IPS-18a (cell line): ENCODE results near the gene ARTN.

ENCODE experiments used
- H3K27ac ChIP-seq: one replicate; pipeline ENCODE4 v1.5.1; 2013; ENCODE audit warnings: low read length
- H3K27me3 ChIP-seq: one replicate; pipeline ENCODE4 v1.6.1; 2013; ENCODE audit warnings: mild to moderate bottlenecking, low read length; ENCODE audit not compliant: control insufficient read depth, insufficient read depth
- H3K36me3 ChIP-seq: one replicate; pipeline ENCODE4 v1.6.1; 2013; ENCODE audit warnings: low read depth, low read length; ENCODE audit not compliant: control insufficient read depth
- H3K4me1 ChIP-seq: one replicate; pipeline ENCODE4 v1.6.1; 2013; ENCODE audit warnings: low read depth, low read length; ENCODE audit not compliant: control insufficient read depth
- H3K4me3 ChIP-seq: one replicate; pipeline ENCODE4 v1.5.1; 2013; ENCODE audit warnings: low read length
- H3K9ac ChIP-seq: one replicate; pipeline ENCODE4 v1.6.1; 2013; ENCODE audit warnings: mild to moderate bottlenecking, low read length, moderate library complexity
- H3K9me3 ChIP-seq: one replicate; pipeline ENCODE4 v1.6.1; 2013; ENCODE audit warnings: low read depth, low read length; ENCODE audit not compliant: control insufficient read depth

Gene ARTN

GRCh38 chr1:43976890-43977289 is 43.3 kb downstream of the ARTN start:
- no peaks in the 10 kb centered on the region for H3K9me3 ChIP-seq
- no peaks in the 10 kb centered on the region for H3K27me3 ChIP-seq
- H3K4me3 ChIP-seq, result no peak overlapping the region
- peaks cover 17% of the 10 kb centered on the region for H3K4me1 ChIP-seq
- H3K9ac ChIP-seq, result no peak overlapping the region
- H3K27ac ChIP-seq, result no peak overlapping the region
- peaks cover 29% of the 10 kb centered on the region for H3K36me3 ChIP-seq

DNA sequence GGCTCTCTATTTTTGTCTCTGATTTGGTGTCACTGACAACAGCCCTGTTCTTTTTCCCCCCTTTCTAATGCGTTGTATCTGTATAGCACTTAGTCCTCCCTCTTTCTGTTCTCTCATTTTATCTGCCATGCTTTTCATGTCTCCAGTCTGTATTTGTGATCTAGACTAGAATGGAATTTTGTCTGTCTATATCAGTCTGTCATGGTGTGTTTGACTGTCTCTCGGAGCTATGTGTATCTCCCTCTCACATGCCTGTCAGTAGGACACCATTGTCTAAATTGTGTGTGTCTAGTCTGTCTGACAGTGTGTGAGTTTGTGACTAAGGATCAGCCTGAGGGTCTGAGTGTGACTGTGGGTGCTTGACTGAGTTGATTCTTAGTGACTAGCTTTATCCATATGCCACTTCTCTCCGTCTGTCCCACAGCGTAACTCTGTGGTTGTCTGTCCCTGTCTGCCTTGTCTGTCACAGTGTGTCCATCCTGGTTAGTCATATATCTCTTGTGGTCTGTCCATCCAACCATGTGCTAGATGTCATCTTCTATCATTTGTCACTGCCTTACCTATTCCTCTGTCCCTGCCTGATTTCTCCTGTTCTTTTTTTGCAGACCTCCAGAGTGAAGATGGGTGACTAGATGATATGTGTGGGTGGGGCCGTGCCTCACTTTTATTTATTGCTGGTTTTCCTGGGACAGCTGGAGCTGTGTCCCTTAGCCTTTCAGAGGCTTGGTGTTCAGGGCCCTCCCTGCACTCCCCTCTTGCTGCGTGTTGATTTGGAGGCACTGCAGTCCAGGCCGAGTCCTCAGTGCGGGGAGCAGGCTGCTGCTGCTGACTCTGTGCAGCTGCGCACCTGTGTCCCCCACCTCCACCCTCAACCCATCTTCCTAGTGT is 44.0 kb downstream of the ARTN start:
- Histone ChIP-seq H3K4me1 (peaks cover 17% of the 10 kb centered on the region), H3K9me3 (no peaks in the 10 kb centered on the region), H3K36me3 (peaks cover 22% of the 10 kb centered on the region), H3K27ac (no peak overlapping the region), H3K4me3 (no peak overlapping the region), H3K9ac (no peak overlapping the region), H3K27me3 (no peaks in the 10 kb centered on the region)

GRCh38 chr1:43978264-43978550 is 44.6 kb downstream of the ARTN start:
- H3K36me3 ChIP-seq, result peaks cover 16% of the 10 kb centered on the region
- H3K9ac ChIP-seq, result peak overlapping the region; percentile 69
- no peak overlapping the region for H3K27ac ChIP-seq
- H3K4me1 ChIP-seq, result peaks cover 17% of the 10 kb centered on the region
- no peaks in the 10 kb centered on the region for H3K27me3 ChIP-seq
- H3K4me3 ChIP-seq, result peak overlapping the region; percentile 82
- no peaks in the 10 kb centered on the region for H3K9me3 ChIP-seq

GRCh38 chr1:43978551-43979260 is 45.1 kb downstream of the ARTN start, which contains the start of gene B4GALT2:
Gene B4GALT2 (plus strand): TSS chr1:43979210. CDS start chr1:43981161, 1,951 bp downstream.
- Histone ChIP-seq H3K36me3 (peaks cover 14% of the 10 kb centered on the region), H3K4me3 (peak within 1 kb of the TSS; percentile 82), H3K27ac (no peak within 1 kb of the TSS), H3K9me3 (no peaks in the 10 kb centered on the region), H3K4me1 (peaks cover 15% of the 10 kb centered on the region), H3K9ac (peak within 1 kb of the TSS; percentile 78), H3K27me3 (no peaks in the 10 kb centered on the region)

- Histone ChIP-seq H3K9me3 (no peaks in the 10 kb centered on the region), H3K9ac (peak overlapping the region; percentile 78), H3K4me3 (peak overlapping the region; percentile 74), H3K4me1 (peaks cover 10% of the 10 kb centered on the region), H3K27me3 (no peaks in the 10 kb centered on the region), H3K27ac (no peak overlapping the region), H3K36me3 (peaks cover 16% of the 10 kb centered on the region)
Measured at GRCh38 chr1:43979261-43979527, 45.6 kb downstream of the ARTN start.

GRCh38 chr1:43979528-43980254 is 46.1 kb downstream of the ARTN start:
- no peaks in the 10 kb centered on the region for H3K27me3 ChIP-seq
- H3K9ac ChIP-seq, result peak overlapping the region; percentile 78
- peaks cover 17% of the 10 kb centered on the region for H3K36me3 ChIP-seq
- H3K27ac ChIP-seq, result no peak overlapping the region
- H3K4me3 ChIP-seq, result peak overlapping the region; percentile 74
- H3K9me3 ChIP-seq, result no peaks in the 10 kb centered on the region
- peaks cover 9% of the 10 kb centered on the region for H3K4me1 ChIP-seq

DNA sequence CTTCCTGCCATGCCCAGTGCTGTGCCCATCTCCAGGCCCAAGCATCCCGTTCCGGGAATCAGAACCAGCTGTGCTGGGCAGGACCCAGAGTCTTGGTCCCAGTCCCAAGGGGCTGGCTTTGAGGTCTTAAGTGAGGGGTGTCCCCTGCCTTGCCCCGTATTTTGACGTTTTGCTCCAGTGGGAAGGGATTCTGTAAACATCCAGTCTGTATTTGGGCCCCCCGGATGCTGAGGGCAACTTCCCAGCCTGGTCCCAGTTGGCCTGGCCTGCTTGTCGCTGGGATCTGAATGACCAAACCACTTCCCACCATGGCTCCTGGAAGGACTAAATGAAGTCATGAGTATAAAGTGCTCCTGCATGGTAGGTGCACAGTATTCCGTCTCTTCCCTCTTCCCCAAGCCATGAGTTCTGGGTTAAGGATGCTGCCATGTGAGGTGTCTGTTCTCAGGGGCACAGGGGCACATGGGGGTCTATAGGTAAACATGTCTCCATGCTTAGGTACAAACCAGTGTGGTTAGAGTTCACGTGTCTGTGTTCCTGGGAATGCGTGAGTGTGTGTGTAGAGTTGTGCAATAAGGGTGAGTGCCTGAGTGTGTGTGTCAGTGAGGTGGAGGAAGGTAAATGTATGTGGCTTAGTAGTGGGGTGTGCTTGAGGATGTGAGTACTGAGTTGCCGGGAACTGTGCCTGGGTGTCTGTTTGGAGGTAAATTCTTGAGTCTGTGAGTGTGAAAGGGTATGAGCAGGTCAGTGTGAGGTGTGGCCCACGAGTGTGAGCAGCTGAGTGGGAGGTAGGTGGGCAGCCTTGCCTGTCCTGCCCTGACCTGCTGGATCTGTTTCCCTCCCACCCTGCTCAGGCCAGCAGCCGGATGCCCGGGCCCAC is 46.9 kb downstream of the ARTN start:
- Histone ChIP-seq H3K4me1 (peaks cover 9% of the 10 kb centered on the region), H3K4me3 (peak overlapping the region; percentile 74), H3K27me3 (no peaks in the 10 kb centered on the region), H3K9me3 (no peaks in the 10 kb centered on the region), H3K9ac (peak overlapping the region; percentile 78), H3K36me3 (peaks cover 17% of the 10 kb centered on the region), H3K27ac (no peak overlapping the region)

DNA sequence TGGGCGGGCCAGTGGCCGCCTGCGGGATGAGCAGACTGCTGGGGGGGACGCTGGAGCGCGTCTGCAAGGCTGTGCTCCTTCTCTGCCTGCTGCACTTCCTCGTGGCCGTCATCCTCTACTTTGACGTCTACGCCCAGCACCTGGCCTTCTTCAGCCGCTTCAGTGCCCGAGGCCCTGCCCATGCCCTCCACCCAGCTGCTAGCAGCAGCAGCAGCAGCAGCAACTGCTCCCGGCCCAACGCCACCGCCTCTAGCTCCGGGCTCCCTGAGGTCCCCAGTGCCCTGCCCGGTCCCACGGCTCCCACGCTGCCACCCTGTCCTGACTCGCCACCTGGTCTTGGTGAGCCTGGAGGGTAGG is 47.5 kb downstream of the ARTN start:
- H3K36me3 ChIP-seq, result peaks cover 17% of the 10 kb centered on the region
- no peak overlapping the region for H3K9ac ChIP-seq
- no peak overlapping the region for H3K4me3 ChIP-seq
- H3K4me1 ChIP-seq, result peaks cover 4% of the 10 kb centered on the region
- H3K27me3 ChIP-seq, result no peaks in the 10 kb centered on the region
- H3K9me3 ChIP-seq, result no peaks in the 10 kb centered on the region
- no peak overlapping the region for H3K27ac ChIP-seq

DNA sequence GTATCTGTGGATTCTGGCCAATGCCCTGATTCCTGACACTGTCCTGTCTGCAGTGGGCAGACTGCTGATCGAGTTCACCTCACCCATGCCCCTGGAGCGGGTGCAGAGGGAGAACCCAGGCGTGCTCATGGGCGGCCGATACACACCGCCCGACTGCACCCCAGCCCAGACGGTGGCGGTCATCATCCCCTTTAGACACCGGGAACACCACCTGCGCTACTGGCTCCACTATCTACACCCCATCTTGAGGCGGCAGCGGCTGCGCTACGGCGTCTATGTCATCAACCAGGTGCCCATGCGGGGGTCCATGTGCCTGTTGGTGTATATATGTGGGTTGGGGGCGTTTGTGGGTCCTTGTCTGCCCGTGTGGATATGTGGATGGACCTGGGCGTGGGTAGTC is 48.0 kb downstream of the ARTN start:
- H3K9ac ChIP-seq, result no peak overlapping the region
- H3K9me3 ChIP-seq, result no peaks in the 10 kb centered on the region
- peaks cover 13% of the 10 kb centered on the region for H3K36me3 ChIP-seq
- H3K4me3 ChIP-seq, result no peak overlapping the region
- no peaks in the 10 kb centered on the region for H3K27me3 ChIP-seq
- H3K27ac ChIP-seq, result no peak overlapping the region
- H3K4me1 ChIP-seq, result peaks cover 4% of the 10 kb centered on the region

- H3K9me3 ChIP-seq, result no peaks in the 10 kb centered on the region
- peaks cover 4% of the 10 kb centered on the region for H3K4me1 ChIP-seq
- H3K27ac ChIP-seq, result no peak overlapping the region
- peaks cover 11% of the 10 kb centered on the region for H3K36me3 ChIP-seq
- H3K9ac ChIP-seq, result no peak overlapping the region
- no peaks in the 10 kb centered on the region for H3K27me3 ChIP-seq
- no peak overlapping the region for H3K4me3 ChIP-seq
Measured at GRCh38 chr1:43982241-43982640, 48.6 kb downstream of the ARTN start.

DNA sequence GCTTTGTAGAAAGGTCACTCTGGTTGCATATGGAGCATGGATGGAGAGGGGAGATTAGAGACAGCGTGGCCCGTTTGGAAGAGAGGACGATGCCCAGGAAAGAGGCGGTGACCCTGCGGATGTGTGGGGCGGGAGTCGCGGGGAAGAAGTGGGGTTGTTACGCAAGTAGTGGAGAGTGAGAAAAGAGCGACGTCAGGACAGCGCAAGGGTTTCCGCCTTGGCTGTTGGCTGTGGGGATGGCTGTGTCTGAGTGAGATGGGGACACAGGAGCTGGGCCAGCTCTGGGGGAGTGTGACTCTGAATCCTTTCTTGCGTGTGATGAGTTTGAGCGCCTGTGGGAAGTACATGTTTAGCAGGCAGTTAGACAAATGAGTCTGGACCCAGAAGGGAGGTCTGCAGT is 49.2 kb downstream of the ARTN start:
- peaks cover 6% of the 10 kb centered on the region for H3K36me3 ChIP-seq
- H3K4me1 ChIP-seq, result peaks cover 4% of the 10 kb centered on the region
- no peak overlapping the region for H3K9ac ChIP-seq
- no peak overlapping the region for H3K4me3 ChIP-seq
- H3K9me3 ChIP-seq, result no peaks in the 10 kb centered on the region
- no peaks in the 10 kb centered on the region for H3K27me3 ChIP-seq
- no peak overlapping the region for H3K27ac ChIP-seq
